ENCODE data around the gene DPP4. TPM values are rescaled to one million over a fixed set of nuclear protein-coding genes. Genes with fewer than 3 reads are reported as not detected.
A peak's percentile ranks its signal among the peaks of the same experiment; 100 is the strongest.

Gene DPP4
- polyA plus RNA-seq (ENCODE audit: low read depth in 6 of 6), result 1 to 10 TPM in 1 of 6 donors, under 1 TPM in 5; 0.05 to 1.3 (median 0.51) TPM

DNA sequence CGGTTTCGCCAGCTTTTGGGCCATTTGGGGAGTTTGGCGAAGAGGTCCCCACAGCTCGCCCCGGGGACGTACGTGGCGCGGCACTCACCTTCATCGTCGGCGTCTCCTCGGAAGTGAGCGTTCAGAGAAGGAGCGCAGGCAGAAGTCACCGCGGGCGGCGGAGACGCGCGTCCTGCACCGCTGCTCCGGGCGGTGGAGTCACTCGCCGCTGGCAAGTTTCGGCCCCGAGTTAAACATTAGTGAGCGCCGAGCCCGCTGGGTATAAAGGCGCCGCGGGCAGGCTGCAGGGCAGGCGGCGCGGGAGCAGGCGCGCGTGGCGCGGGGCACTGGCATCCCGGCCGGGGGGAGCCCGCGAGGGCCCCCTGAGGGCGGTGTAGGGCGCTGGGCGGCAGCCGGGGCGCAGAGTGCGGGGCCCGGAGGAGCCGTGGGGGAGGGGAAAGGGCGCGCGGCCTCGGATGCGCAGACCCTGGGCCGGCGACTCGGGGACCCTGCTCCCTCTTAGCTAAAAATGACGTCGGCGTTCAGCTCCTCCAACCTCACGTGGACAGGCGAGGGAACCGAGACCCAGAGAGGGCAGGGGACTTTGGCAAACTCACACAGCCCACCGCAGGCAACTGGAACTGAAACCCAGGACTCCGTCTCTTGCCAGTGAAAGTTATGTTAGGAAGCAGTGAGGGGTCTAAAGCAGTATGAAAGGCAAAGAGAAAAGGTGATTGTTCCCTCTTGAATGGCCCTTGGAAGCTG is at the start of gene DPP4:
Gene DPP4, minus strand, starts transcription at position 328 of the 744 bp plus-strand sequence. Its CDS starts 234 bp downstream, at position 94.
- no peaks in the 10 kb centered on the region for H3K36me3 Mint-ChIP-seq
- peak within 1 kb of the TSS in 2 of 6 donors; percentile 45 to 83 for H3K27ac Mint-ChIP-seq
- peak within 1 kb of the TSS; percentile 73 to 89 (median 82) for H3K4me3 Mint-ChIP-seq
- peaks cover 37 to 53% (median 47%) of the 10 kb centered on the region in 3 donors for H3K27me3 Mint-ChIP-seq
- DNase-seq (peak; percentile 18), ATAC-seq (ENCODE audit: low read depth in 2 of 2) (peak; percentile 66 to 74)
- H3K9me3 Mint-ChIP-seq, result peaks cover 2 to 17% (median 10%) of the 10 kb centered on the region in 7 donors
- peaks cover 9 to 17% (median 15%) of the 10 kb centered on the region in 3 donors for H3K4me1 Mint-ChIP-seq

DNA sequence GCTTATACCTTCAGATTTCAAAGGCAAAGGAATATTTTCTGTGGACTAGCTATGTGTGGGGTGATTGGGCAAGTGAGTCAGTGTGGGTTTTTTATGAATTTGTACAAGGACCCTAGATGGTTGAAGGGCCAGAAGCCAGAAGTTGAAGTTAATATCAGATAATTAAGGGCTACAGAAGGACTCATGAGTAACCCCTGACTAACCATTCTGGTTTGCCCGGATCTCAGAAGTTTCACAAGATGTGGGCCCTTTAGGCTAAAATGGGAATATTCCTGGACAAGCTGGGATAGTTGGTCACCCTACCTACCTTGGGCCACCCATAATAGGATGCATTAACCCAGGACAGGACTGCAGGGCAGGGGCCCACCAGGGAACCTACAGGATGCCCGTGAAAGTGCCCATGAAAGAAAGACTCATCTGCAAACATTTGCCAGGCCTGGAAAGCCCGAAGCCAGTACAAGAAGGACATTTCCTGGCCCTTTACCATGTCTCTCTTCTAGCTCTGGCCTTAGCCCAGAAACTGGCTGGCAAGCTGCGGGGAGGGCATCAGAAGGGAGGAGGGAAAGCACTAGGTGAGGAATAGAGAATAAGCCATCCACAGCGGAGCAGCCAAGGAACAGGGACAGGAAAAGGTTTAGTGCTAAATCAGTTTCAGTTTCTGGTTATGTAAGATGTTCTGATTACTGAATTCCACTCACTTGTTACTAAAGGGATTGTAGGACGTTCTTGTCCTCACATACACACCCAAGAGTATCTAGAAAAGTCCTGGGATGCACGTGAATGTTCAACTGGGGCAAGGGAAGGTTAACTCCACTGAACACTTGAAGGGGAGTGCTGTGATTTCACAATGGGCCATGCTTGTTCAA is 44.4 kb upstream of the DPP4 start:
- H3K27me3 Mint-ChIP-seq, result peaks cover 5 to 11% (median 6%) of the 10 kb centered on the region in 3 donors
- DNase-seq (no peak), ATAC-seq (ENCODE audit: low read depth in 2 of 2) (no peak)
- no peaks in the 10 kb centered on the region for H3K4me1 Mint-ChIP-seq
- peak overlapping the region in 1 of 6 donors; percentile 1 for H3K27ac Mint-ChIP-seq
- H3K9me3 Mint-ChIP-seq, result peaks cover 0 to 8% (median 0%) of the 10 kb centered on the region in 7 donors
- no peaks in the 10 kb centered on the region for H3K36me3 Mint-ChIP-seq
- H3K4me3 Mint-ChIP-seq, result no peak overlapping the region

DNA sequence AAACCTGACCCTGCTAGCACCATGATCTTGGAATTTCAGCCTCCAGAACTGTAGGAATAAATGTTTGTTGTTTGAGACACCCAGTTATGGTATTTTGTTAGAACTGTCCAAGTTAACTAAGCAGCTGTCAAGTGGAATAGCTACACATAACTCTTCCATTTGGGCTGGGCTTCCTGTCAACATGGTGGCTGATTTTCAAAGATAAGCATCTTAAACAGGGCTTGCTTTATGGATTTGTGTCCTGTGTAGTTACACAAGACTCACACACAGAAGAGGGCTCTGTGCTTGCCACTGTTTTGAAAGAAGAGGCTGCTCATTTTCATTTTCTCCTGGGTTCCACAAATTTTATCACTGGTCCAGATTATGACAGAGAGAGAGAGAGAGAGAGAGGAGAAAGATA is 42.3 kb upstream of the DPP4 start:
- peaks cover 0 to 8% (median 0%) of the 10 kb centered on the region in 7 donors for H3K9me3 Mint-ChIP-seq
- no peak overlapping the region for H3K4me3 Mint-ChIP-seq
- ATAC-seq (ENCODE audit: low read depth in 2 of 2), result no peak
- no peak for DNase-seq
- no peaks in the 10 kb centered on the region for H3K4me1 Mint-ChIP-seq
- no peak overlapping the region for H3K27ac Mint-ChIP-seq
- no peaks in the 10 kb centered on the region for H3K36me3 Mint-ChIP-seq
- peaks cover 6 to 11% (median 9%) of the 10 kb centered on the region in 3 donors for H3K27me3 Mint-ChIP-seq

DNA sequence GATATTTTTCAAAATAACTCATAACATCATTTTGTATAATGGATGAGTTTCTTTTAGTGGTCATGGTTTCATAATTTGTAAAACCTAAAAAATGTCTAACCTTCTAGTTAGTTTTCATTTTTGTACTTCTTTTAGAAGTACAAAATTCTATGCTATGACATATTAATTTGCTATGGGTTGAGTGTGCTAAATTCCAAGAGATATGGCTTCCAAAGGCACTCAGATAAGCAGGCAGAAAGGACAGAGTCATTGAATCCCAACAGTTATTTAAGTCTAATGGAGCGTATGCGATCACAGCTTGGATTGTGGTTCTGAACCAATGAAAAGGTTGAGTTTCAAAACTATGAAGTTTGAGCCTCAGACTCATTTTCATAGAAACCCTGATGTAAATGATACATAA is 41.1 kb upstream of the DPP4 start:
- H3K9me3 Mint-ChIP-seq, result peaks cover 0 to 8% (median 0%) of the 10 kb centered on the region in 7 donors
- ATAC-seq (ENCODE audit: low read depth in 2 of 2) (no peak), DNase-seq (no peak)
- no peaks in the 10 kb centered on the region for H3K36me3 Mint-ChIP-seq
- H3K27ac Mint-ChIP-seq, result no peak overlapping the region
- H3K27me3 Mint-ChIP-seq, result peaks cover 6 to 11% (median 9%) of the 10 kb centered on the region in 3 donors
- no peak overlapping the region for H3K4me3 Mint-ChIP-seq
- H3K4me1 Mint-ChIP-seq, result no peaks in the 10 kb centered on the region

DNA sequence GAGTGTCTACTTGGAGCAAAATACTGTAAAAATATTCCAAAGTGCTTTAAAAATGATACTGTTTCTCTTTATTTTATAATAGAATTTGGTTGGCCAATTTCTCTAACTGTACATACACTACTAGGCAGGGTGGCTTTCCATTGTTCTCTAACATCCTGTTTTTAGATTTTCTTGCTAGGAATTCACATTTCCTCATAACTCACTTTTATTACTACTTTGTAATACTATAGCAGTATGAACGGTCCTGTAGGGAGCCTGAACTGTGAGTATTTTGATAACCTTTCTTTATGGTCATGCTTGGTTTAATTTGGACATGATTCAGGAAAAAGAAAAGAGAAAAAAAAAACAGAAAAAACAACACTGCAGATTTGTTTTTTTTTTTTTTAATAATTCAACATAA is 40.3 kb upstream of the DPP4 start:
- DNase-seq (no peak), ATAC-seq (ENCODE audit: low read depth in 2 of 2) (no peak)
- no peaks in the 10 kb centered on the region for H3K4me1 Mint-ChIP-seq
- peaks cover 0 to 8% (median 0%) of the 10 kb centered on the region in 7 donors for H3K9me3 Mint-ChIP-seq
- H3K36me3 Mint-ChIP-seq, result no peaks in the 10 kb centered on the region
- peaks cover 6 to 11% (median 9%) of the 10 kb centered on the region in 3 donors for H3K27me3 Mint-ChIP-seq
- H3K27ac Mint-ChIP-seq, result no peak overlapping the region
- H3K4me3 Mint-ChIP-seq, result no peak overlapping the region

DNA sequence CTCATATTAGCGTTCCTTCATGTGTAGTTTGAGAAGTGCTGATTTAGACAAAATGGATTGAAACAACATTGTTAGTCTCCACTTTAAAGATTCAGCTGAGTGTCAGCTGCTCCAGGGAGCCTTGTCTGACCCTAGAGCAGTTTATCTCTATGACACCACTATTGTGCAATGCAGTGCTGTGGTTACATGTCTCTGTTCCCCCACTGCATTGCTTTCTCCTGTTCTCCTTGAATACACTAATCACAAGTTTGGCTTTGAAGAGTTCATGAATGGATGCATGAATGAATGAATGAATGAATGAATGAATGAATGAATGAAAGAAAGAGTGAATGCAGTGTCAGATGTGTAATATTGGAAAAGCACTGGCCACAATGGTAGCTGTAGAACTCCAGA is 39.8 kb upstream of the DPP4 start:
- Mint-ChIP-seq H3K4me3 (no peak overlapping the region), H3K27me3 (peaks cover 6 to 12% (median 11%) of the 10 kb centered on the region in 3 donors), H3K36me3 (no peaks in the 10 kb centered on the region), H3K4me1 (no peaks in the 10 kb centered on the region), H3K9me3 (peaks cover 0 to 8% (median 0%) of the 10 kb centered on the region in 7 donors), H3K27ac (no peak overlapping the region)
- no peak for ATAC-seq (ENCODE audit: low read depth in 2 of 2)
- no peak for DNase-seq

DNA sequence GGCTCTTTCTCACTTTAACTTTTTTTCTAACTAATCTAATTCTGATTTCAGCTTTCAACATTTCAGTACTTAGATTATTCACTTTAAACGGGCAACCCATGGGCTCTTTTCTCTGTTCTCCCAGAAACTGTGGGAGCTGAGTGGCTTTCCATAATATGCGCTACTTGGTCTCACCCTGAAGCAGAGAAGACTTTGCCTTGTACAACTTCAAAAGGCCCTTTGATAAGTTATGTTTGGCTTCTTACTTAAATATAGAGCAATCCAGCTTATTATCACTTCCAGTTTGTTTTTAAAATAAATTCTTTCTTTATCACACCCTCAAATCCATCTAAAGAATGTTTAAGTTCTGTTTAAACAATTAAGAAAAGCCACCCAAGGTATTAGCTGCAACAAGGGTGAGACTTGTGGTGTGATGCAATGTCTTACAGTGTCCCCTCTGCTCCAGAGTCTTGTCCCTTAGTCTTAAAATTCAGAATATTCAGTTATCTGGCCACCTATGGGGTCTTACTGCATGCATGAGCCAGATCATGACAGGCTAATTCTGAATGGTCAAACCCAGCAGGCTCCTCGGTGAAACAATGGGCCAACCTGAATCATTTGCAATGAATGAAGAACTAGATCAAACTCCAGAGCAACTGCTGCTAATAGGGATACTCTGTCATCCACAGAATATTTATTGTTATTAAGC is 39.2 kb upstream of the DPP4 start:
- Mint-ChIP-seq H3K4me1 (no peaks in the 10 kb centered on the region), H3K4me3 (no peak overlapping the region), H3K36me3 (no peaks in the 10 kb centered on the region), H3K27ac (no peak overlapping the region), H3K9me3 (peaks cover 0 to 8% (median 0%) of the 10 kb centered on the region in 7 donors), H3K27me3 (peaks cover 6 to 14% (median 14%) of the 10 kb centered on the region in 3 donors)
- ATAC-seq (ENCODE audit: low read depth in 2 of 2) (no peak), DNase-seq (no peak)

DNA sequence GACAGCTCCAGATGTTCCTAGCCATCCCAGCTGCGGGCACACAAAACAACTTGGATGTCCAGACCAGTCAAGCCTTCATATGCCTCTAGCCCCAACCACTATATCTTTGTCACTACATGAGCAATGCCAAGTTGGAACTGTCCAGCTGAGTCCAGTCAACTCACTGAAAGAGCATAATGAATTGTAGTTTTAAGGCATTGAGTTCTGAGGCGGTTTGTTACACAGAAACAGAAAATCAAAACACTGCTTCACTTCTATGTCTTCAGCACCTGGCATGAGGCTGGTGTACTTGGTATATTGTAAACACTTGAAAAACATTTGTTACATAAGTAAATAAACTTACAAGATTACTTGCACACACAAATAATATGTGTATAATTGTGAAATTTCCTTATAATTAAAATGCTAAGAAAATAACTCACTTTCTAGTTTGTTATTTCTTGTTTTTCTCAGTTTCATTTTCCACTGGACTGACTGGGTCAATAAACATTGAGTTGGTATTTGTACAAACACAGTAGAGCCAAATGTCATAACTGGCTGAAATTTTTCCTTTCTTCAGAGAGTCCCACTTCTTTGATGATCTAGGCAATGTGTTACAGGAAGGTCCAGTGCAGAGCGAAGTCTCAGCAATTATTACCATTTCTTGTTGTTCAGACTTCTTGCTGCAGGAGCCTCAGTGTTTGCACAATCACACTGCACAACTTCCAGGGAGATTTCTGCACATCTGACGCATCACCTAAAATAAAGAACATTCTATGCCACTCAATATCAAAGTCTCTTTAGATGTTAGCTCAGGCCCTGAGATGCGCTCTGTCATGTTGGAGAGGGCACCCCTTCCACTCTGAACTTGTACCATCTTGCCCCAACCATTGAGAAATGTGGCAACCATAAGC is 38.2 kb upstream of the DPP4 start:
- no peak for ATAC-seq (ENCODE audit: low read depth in 2 of 2)
- peaks cover 6 to 20% (median 14%) of the 10 kb centered on the region in 3 donors for H3K27me3 Mint-ChIP-seq
- no peaks in the 10 kb centered on the region for H3K4me1 Mint-ChIP-seq
- no peak overlapping the region for H3K4me3 Mint-ChIP-seq
- H3K9me3 Mint-ChIP-seq, result peaks cover 0 to 8% (median 0%) of the 10 kb centered on the region in 7 donors
- no peak for DNase-seq
- no peak overlapping the region for H3K27ac Mint-ChIP-seq
- no peaks in the 10 kb centered on the region for H3K36me3 Mint-ChIP-seq

DNA sequence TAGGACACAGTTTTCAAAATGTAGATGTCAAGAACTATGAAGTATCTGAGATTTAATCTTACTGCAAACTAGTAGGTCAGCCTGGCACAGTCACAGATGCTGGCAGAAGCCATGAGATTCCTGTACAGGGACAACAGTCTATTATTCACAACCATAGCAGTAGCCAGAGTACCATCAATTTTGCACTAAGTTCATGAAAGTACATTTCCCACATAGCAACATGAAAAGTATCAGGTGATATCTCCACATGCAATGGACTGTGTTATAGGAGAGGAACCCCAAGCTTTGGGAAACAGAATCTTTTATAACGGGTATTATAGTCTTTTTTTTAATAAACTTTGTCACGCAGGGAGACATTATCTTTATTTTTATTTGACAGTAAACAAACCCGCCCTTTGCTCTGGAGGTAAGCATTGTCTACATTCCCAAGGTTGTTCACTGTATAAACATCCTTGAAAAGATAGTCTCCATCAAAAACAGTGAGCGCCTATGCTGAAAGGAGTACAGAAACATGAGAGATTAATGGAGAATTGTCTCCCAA is 33.4 kb upstream of the DPP4 start:
- DNase-seq, result no peak
- H3K27ac Mint-ChIP-seq, result peak overlapping the region in 1 of 6 donors; percentile 36
- H3K27me3 Mint-ChIP-seq, result peaks cover 9 to 22% (median 9%) of the 10 kb centered on the region in 3 donors
- H3K4me3 Mint-ChIP-seq, result no peak overlapping the region
- ATAC-seq (ENCODE audit: low read depth in 2 of 2), result no peak
- no peaks in the 10 kb centered on the region for H3K36me3 Mint-ChIP-seq
- H3K9me3 Mint-ChIP-seq, result no peaks in the 10 kb centered on the region
- H3K4me1 Mint-ChIP-seq, result no peaks in the 10 kb centered on the region

DNA sequence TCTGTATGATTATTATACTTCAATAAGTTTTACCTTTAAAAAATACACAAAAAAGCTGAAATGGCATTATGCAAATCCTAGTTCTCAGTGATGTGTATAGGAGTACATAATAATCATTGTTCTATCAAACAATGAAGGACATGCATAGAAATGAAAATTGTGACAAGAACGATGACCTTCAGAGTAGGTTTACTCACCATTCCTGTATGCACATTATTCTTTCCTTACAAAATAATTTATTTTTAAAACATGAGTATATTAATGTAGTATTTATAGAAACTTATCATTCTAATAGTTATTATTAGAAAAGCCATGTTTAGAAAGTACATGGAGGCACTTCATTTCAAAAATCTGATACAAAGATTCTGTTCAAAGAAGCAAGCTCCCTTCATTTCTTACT is 32.7 kb upstream of the DPP4 start:
- no peak for DNase-seq
- no peak for ATAC-seq (ENCODE audit: low read depth in 2 of 2)
- Mint-ChIP-seq H3K4me1 (no peaks in the 10 kb centered on the region), H3K27ac (no peak overlapping the region), H3K9me3 (no peaks in the 10 kb centered on the region), H3K4me3 (no peak overlapping the region), H3K27me3 (peaks cover 11 to 29% (median 14%) of the 10 kb centered on the region in 3 donors), H3K36me3 (no peaks in the 10 kb centered on the region)

DNA sequence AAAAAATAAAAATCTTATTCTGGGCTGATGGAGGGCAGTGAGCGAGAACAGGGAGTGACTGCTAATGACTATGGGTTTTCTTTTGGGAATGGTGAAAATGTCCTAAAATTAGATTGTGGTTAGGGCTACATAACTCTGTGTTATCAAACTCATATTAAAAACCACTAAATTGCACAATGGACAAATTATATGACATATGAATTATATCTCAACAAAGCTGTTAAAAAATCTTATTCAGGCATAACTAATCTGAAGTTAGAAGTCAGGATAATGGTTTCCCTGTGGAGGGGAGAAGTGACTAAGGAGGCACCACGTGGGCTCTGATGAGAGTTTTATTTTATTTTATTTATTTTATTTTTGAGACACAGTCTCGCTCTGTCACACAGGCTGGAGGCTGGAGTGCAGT is 32.1 kb upstream of the DPP4 start:
- H3K27ac Mint-ChIP-seq, result no peak overlapping the region
- peaks cover 8 to 31% (median 14%) of the 10 kb centered on the region in 3 donors for H3K27me3 Mint-ChIP-seq
- H3K36me3 Mint-ChIP-seq, result no peaks in the 10 kb centered on the region
- H3K9me3 Mint-ChIP-seq, result no peaks in the 10 kb centered on the region
- no peak overlapping the region for H3K4me3 Mint-ChIP-seq
- ATAC-seq (ENCODE audit: low read depth in 2 of 2) (no peak), DNase-seq (no peak)
- no peaks in the 10 kb centered on the region for H3K4me1 Mint-ChIP-seq

DNA sequence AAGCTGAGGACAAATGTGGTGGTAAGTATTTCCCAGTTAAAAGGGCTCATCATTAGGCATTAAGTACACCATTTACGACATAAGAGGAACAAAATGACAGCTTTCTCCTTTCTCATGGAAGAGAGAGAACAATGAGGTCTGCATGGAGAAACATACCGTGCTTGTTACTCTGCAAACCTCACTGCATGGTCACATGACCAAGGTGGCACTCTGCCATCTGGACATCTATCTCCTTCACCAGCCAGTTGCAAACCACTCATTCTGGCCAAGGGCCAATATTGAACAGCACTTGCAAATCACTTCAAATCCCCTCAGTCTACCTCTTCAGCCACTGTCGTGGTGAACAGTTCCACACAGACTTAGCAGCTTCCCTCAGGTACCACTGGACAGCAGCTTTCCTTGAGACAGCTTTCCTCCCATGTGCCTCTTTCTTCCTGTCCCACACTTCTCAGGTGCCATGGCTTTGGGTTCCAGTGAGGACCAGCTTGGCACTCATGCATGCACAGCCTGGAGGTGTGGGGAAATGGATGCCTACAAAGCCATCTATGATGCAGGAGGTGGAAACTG is 29.5 kb upstream of the DPP4 start:
- ATAC-seq (ENCODE audit: low read depth in 2 of 2), result no peak
- no peak overlapping the region for H3K4me3 Mint-ChIP-seq
- H3K27me3 Mint-ChIP-seq, result peaks cover 3 to 33% (median 14%) of the 10 kb centered on the region in 3 donors
- no peaks in the 10 kb centered on the region for H3K36me3 Mint-ChIP-seq
- no peak overlapping the region for H3K27ac Mint-ChIP-seq
- no peaks in the 10 kb centered on the region for H3K4me1 Mint-ChIP-seq
- no peak for DNase-seq
- no peaks in the 10 kb centered on the region for H3K9me3 Mint-ChIP-seq

Data from naive B cell (primary cell).